CD4-positive, alpha-beta T cell treated with Interleukin-1 beta for 1 hour (primary cell): Measurements from ENCODE around the gene FGF23.
A peak's percentile ranks its signal among the peaks of the same experiment; 100 is the strongest.

Source experiments
- DNase-seq, 2 donors: peaks; one replicate each; pipeline ENCODE4 v3.0.0-alpha.2; 2020 to 2022

The FGF23 gene

DNA sequence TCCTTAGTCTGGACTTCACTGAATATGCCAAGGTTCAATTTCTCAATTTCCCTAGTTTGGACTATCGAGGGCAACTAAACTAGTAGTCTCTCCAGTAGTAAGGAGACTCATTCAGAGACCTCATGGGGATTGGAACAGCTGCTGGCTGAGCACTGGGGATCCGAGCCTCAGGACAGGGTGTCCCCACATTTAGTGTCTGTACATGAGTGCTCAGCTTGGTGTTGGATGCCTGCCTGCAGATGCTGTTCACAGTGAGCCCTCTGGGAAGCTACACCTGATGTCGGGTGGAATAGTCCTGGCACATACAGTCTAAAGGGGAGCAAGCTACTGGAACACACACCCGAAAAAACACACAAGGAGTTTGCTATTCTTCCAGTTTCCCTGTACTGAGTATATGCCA, 820 bp upstream of the FGF23 start:
- no peak for DNase-seq

GRCh38 chr12:4378772-4379171, 740 bp downstream of the FGF23 start:
- no peak for DNase-seq

DNA sequence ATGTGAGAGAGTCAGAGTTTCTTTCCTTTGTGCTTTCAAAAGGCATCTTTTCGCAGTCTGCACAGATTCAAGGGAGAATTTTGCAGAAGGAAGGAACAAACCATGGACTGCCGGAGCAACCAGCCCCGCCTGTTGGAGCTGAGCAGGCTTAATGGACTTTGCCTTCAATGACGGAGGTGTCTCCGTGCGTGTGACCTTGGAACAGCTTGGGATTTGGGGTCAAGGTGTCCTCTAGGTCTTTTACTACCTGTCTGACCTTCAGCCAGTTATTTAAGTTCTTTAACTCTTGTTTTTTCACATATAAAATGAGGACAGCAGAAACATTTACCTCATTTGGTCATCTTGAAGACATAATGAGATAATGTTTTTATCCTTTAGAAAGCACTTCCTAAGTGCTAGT, 4.1 kb downstream of the FGF23 start:
- no peak for DNase-seq

- no peak for DNase-seq
Observed at GRCh38 chr12:4372653-4373052, 6.9 kb downstream of the FGF23 start.

DNA sequence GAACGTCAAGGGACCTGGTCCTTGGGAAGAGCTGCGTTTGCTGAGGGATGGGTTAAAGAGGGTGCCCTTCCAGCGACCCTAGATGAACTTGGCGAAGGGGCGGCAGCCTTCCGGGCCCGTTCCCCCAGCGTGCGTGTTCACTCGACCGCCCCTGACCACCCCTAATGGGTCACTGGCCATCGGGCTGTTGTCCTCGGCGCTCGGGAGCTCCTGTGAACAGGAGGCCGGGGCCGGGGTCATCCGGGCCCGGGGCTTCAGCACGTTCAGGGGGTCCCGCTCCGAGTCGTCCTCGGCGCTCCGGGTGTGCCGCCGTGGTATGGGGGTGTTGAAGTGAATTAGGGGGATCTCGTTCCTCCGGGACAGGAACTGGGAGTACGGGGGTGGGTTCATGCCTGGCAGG, 9.2 kb downstream of the FGF23 start:
- DNase-seq: no peak

DNA sequence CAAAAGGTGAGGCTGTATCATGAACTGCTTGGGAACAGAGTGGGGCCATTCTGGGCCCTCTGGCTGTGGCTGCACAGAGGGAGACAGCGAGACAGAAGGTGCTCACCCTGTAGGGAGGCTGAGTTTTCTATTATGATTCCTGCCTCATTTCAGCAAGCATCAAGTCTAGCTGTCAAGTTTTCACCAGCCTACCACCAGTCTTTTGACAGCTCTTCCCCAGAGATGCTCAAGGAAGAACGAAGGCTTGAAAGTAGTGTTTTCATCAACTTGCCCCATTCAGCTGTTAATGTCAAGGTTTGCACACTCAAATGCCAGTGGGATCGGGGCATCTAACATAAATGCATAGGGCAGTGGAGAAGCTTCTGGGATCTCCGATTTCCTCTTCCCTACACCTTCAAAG, 10.0 kb downstream of the FGF23 start:
- no peak for DNase-seq

- DNase-seq: no peak
Observed at GRCh38 chr12:4366090-4366489, 13.4 kb downstream of the FGF23 start.

- DNase-seq: peak; percentile 5 to 19
Observed at GRCh38 chr12:4356041-4356327, 23.5 kb downstream of the FGF23 start.

DNA sequence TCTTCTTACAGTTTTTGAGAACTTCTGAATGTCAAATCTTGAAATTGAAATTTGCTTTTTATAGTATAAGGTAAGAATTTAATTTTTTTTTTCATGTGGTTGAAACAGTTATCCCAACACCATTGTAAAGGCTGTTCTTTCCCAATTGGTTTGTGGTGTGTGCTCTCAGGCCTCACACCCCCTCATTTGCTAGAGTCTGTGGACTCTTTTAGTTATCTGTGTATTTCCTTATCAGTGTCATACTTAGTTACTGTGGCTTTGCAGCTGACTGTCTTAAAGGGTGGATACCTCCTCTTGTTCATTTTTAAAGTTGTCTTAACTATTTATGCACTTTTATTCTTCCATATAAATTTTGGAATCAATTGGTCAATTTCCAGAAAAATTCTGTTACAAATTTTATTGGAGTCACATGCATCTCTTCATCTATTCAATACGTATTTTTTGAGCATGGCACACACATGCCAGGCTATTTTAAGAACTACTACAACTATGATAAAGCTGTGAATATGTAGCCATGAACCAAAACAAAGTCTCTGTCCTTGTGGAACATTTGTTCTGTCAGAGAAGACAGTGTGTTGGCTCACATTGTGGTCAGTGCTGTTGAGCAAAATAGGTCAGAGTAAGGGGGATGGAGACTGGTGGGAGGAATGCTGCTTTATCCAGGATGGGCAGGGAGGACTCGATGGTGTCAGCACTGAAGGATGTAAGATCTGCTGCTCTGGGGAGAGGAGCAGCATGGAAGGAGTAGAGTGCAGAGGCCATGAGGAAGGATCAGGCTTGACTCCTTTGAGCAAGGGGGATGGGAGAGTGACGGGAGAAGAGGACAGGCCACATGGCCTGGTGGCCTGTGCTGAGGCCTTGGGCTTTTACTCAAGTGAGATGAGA, 24.1 kb downstream of the FGF23 start:
- no peak for DNase-seq

GRCh38 chr12:4353785-4354208, 25.7 kb downstream of the FGF23 start:
- peak; percentile 11 to 49 for DNase-seq

- no peak for DNase-seq
Observed at GRCh38 chr12:4346931-4347330, 32.6 kb downstream of the FGF23 start.

DNA sequence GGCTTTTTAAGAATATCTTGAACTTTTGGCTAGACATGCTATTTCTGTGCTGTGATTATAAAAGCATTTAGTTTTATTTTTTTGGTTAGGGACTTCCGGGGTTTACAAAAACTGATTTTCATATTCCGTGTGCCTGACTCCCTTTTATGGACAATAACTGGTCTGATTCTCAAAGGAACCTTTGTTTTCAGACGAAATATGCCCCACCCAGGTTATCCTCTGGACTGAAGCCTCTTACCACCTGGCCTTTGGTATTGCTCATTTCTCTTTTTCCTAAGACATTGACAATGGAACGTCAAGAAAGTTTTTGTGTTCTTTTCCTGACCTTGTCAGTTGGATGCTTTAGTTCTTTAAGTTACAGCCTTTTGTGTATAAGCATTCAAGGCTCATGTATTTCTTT, 47.7 kb downstream of the FGF23 start:
- DNase-seq: no peak

GRCh38 chr12:4331221-4331620, 48.3 kb downstream of the FGF23 start:
- no peak for DNase-seq

GRCh38 chr12:4330203-4330602, 49.3 kb downstream of the FGF23 start:
- no peak for DNase-seq

DNA sequence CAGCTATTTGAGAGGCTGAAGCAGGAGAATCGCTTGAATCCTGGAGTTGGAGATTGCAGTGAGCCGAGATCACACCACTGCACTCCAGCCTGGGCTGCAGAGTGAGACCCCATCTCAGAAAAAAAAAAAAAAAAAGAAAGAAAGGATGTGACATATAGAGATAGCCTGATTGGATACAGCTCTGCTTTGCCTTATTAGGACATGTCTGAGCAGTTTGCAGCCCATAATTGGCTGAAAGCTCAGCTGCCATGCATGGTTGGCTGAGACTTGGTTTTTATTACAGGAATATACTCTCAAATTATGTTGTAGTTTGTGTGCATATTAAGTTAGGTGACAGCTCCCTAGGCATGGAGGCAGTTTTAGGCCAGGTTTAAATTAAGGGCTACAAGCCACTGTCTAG, 52.2 kb downstream of the FGF23 start:
- no peak for DNase-seq

- DNase-seq: no peak
Observed at GRCh38 chr12:4325966-4326365, 53.5 kb downstream of the FGF23 start.

DNA sequence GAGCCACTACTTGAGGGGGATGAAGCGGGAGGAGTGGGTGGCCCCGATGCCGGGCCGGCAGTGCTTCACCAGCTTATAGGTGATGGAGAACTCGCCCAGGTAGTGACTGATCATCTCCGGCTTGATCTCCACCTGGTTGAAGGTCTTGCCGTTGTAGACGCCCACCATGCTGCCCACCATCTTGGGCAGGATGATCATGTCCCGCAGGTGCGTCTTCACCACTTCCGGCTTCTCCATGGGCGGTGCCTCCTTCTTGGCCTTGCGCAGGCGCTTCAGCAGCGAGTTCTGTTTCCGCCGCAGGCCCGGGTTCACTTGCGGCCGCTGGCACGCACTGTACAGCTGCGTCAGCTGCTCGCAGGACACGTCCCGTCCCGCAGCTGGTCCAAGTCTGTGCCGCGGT, 55.1 kb downstream of the FGF23 start:
- DNase-seq: no peak

GRCh38 chr12:4323396-4323795, 56.1 kb downstream of the FGF23 start:
- DNase-seq: no peak

GRCh38 chr12:4322726-4323125, 56.8 kb downstream of the FGF23 start:
- no peak for DNase-seq

DNA sequence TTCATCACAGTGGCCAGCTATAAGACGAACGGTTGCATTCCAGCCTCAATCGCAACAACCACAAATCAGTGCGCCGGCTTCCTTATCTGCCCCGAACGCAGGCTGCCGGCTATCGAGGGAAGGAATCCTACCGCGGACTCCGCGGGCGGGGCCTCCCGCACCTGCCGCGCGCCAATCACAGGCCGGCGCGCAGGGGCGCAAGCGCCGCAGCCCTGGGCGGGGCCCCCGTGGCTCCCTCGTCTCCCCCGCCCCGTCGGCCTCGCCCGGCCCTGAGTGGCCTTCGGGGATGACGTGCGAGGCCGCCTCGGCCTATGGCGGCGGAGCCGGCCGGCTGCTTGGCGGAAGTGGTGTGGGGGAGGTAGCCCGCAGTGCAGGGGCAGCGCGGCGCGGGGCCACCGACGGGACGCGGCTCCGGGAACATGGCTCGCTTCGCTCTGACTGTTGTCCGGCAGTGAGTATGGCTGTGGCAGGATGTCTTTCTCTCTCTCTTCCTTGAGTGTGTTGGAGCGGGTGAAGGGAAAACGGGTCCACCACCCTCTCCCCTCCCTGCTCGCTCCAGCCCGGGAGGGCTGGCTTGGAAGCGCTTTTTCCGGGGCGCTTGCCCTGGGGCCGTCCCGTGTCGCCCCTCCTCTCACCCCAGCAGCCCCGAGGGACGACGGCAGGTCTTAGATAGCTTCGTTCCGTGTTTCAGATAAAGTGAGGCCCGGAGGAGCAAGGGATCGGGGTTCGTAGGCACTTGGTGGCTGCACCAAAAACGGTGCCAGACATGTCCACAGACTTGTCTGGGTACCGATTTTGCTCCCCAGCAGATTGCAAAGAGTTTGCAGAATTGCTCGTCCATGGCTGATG, 58.4 kb downstream of the FGF23 start, which contains the start of gene TIGAR:
Gene TIGAR (plus strand): TSS at position 361 of the 849 bp plus-strand sequence. CDS start 59 bp downstream, at position 420.
- peak; percentile 91 to 93 for DNase-seq

DNA sequence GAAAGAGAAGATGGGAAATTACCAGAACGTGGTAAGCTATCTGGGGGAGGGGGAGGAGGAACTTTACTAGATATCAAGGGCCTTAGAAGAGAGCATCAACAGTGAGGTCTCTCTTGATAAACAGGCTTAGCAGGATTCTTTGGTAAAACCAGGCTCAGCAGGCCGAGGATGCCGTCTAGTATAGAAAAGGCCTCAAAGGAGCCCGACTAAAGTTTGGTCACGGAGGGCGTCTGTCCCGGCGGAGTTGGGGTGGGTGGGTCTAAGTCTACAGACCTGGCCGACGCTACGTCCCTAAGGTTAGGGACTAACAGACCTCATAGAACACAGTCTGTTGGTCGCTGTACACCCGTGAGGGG, 59.0 kb downstream of the FGF23 start:
- DNase-seq: no peak
